WTC11 (cell line): Measurements from ENCODE around the gene PPP4C. TPM values are rescaled to one million over a fixed set of nuclear protein-coding genes. Genes with fewer than 3 reads are reported as not detected.

Source experiments
- AFF4 ChIP-seq: sonication (generic); formaldehyde crosslinking; IDR thresholded peaks from 2 replicates; pipeline ENCODE4 v1.8.1; 2023; ENCODE audit warnings: mild to moderate bottlenecking, missing genetic modification reagents, borderline replicate concordance
- ATF1 ChIP-seq: sonication (generic); formaldehyde crosslinking; IDR thresholded peaks from 2 replicates; pipeline ENCODE4 v1.8.1; 2023; ENCODE audit warnings: mild to moderate bottlenecking, moderate library complexity, missing genetic modification reagents
- CBFB ChIP-seq: sonication (generic); formaldehyde crosslinking; IDR thresholded peaks from 2 replicates; pipeline ENCODE4 v1.8.1; 2022; ENCODE audit warnings: mild to moderate bottlenecking, low read depth, missing genetic modification reagents
- CREB1 ChIP-seq: sonication (generic); formaldehyde crosslinking; IDR thresholded peaks from 2 replicates; pipeline ENCODE4 v1.8.0; 2023; ENCODE audit warnings: mild to moderate bottlenecking, missing genetic modification reagents
- E2F5 ChIP-seq: sonication (generic); formaldehyde crosslinking; IDR thresholded peaks from 2 replicates; pipeline ENCODE4 v1.8.1; 2022; ENCODE audit warnings: mild to moderate bottlenecking, moderate library complexity, missing genetic modification reagents
- FOXK1 ChIP-seq: sonication (generic); formaldehyde crosslinking; IDR thresholded peaks from 2 replicates; pipeline ENCODE4 v1.8.0; 2022; ENCODE audit warnings: mild to moderate bottlenecking, moderate library complexity, missing genetic modification reagents
- FOXP1 ChIP-seq: sonication (generic); formaldehyde crosslinking; IDR thresholded peaks from 2 replicates; pipeline ENCODE4 v1.8.0; 2022; ENCODE audit warnings: missing genetic modification reagents, mild to moderate bottlenecking, moderate library complexity, borderline replicate concordance
- GTF2I ChIP-seq: fragments of 250-450 bp; sonication (Bioruptor Pico); conservative IDR thresholded peaks from 2 replicates; pipeline ENCODE4 v1.4.0; 2021; ENCODE audit warnings: mild to moderate bottlenecking
- MXD4 ChIP-seq: fragments of 250-450 bp; sonication (Bioruptor Pico); IDR thresholded peaks from 2 replicates; pipeline ENCODE4 v1.8.0; 2021; ENCODE audit warnings: mild to moderate bottlenecking, moderate library complexity, borderline replicate concordance
- NFYB ChIP-seq: sonication (generic); formaldehyde crosslinking; conservative IDR thresholded peaks from 2 replicates; pipeline ENCODE4 v1.8.0; 2022; ENCODE audit warnings: low read depth, missing genetic modification reagents
- NR1H2 ChIP-seq: sonication (generic); formaldehyde crosslinking; IDR thresholded peaks from 2 replicates; pipeline ENCODE4 v1.9.0; 2021; ENCODE audit warnings: mild to moderate bottlenecking, moderate library complexity, missing genetic modification reagents
- NR2C2 ChIP-seq: sonication (generic); formaldehyde crosslinking; IDR thresholded peaks from 2 replicates; pipeline ENCODE4 v1.8.0; 2022; ENCODE audit warnings: mild to moderate bottlenecking, missing genetic modification reagents
- OVOL2 ChIP-seq: fragments of 250-450 bp; sonication (Bioruptor Pico); IDR thresholded peaks from 2 replicates; pipeline ENCODE4 v1.9.0; 2021; ENCODE audit warnings: mild to moderate bottlenecking, borderline replicate concordance
- PREB ChIP-seq: sonication (generic); formaldehyde crosslinking; IDR thresholded peaks from 2 replicates; pipeline ENCODE4 v1.8.1; 2022; ENCODE audit warnings: mild to moderate bottlenecking, missing genetic modification reagents, moderate library complexity, borderline replicate concordance
- PRRX2 ChIP-seq: fragments of 250-450 bp; sonication (Bioruptor Pico); IDR thresholded peaks from 2 replicates; pipeline ENCODE4 v1.8.0; 2021; ENCODE audit warnings: mild to moderate bottlenecking
- RELA ChIP-seq: sonication (generic); formaldehyde crosslinking; IDR thresholded peaks from 2 replicates; pipeline ENCODE4 v1.8.1; 2022; ENCODE audit warnings: missing genetic modification reagents, mild to moderate bottlenecking, borderline replicate concordance
- SMAD3 ChIP-seq: sonication (generic); formaldehyde crosslinking; IDR thresholded peaks from 2 replicates; pipeline ENCODE4 v1.8.0; 2022; ENCODE audit warnings: missing genetic modification reagents, mild to moderate bottlenecking, borderline replicate concordance
- SOX15 ChIP-seq: fragments of 250-450 bp; sonication (Bioruptor Pico); IDR thresholded peaks from 2 replicates; pipeline ENCODE4 v1.9.0; 2021; ENCODE audit warnings: mild to moderate bottlenecking
- TP53 ChIP-seq: sonication (generic); formaldehyde crosslinking; IDR thresholded peaks from 2 replicates; pipeline ENCODE4 v1.8.1; 2023; ENCODE audit warnings: mild to moderate bottlenecking, missing genetic modification reagents
- ZNF138 ChIP-seq: sonication (generic); formaldehyde crosslinking; conservative IDR thresholded peaks from 2 replicates; pipeline ENCODE4 v1.8.1; 2022; ENCODE audit warnings: mild to moderate bottlenecking, moderate library complexity, missing genetic modification reagents
- ZNF219 ChIP-seq: sonication (generic); formaldehyde crosslinking; IDR thresholded peaks from 2 replicates; pipeline ENCODE4 v1.8.0; 2023; ENCODE audit warnings: missing genetic modification reagents, mild to moderate bottlenecking, borderline replicate concordance
- ZNF671 ChIP-seq: fragments of 250-450 bp; sonication (Bioruptor Pico); IDR thresholded peaks from 2 replicates; pipeline ENCODE4 v1.8.0; 2021; ENCODE audit warnings: mild to moderate bottlenecking
- total RNA-seq: library from RNA; stranded (reverse); gene quantifications from 3 replicates; pipeline ENCODE4 v1.2.3, GENCODE V29; 2021
- TF ChIP-seq, protein P1 (sequence below): sonication (generic); formaldehyde crosslinking; IDR thresholded peaks from 2 replicates; pipeline ENCODE4 v1.8.0; 2022; ENCODE audit warnings: missing genetic modification reagents
- TF ChIP-seq, protein P2 (sequence below): sonication (generic); formaldehyde crosslinking; IDR thresholded peaks from 2 replicates; pipeline ENCODE4 v1.8.1; 2023; ENCODE audit warnings: mild to moderate bottlenecking, missing genetic modification reagents
- TF ChIP-seq, protein P3 (sequence below): fragments of 250-450 bp; sonication (Bioruptor Pico); IDR thresholded peaks from 2 replicates; pipeline ENCODE4 v1.9.0; 2021; ENCODE audit warnings: mild to moderate bottlenecking
- TF ChIP-seq, protein P4 (sequence below): sonication (generic); formaldehyde crosslinking; IDR thresholded peaks from 2 replicates; pipeline ENCODE4 v1.8.0; 2023; ENCODE audit warnings: mild to moderate bottlenecking, missing genetic modification reagents

The PPP4C gene
- total RNA-seq, 1 experiment from 2014 or later, result 164 TPM

DNA sequence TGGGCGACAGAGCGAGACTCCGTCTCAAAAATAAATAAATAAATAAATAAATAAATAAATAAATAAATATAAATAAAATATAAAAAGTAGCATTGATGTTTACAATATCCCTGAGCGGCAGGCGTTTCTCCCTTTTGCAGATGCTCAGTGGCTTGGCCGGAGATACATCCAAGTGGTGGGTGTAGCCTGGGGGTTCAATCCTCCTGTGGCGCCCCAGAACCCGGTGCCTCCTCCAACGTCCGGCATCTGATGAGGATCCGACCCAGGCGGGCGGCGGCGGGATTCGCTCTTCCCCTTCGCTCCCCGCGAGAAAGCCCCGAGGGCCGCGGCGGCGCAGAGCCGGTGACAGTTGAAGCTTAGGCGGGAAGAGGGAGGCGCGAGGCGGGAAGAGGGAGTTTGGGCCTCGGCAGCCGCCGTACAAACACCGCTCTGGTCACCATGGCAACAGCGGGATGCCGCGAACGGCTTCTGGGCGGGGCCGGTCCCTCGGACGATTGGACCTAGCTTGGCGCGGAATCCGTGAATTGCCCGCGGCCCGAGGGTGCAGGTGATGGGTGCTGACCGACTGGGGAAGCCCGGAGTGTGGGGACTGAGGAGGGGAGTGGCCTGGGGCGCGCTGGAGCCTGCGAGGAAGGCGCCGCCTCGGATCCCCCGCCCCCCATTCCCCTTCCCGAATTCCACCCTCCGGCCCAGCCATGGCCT lies 23.0 kb upstream of the PPP4C start (continued):
- TF ChIP-seq AFF4 (CRISPR knock-in tag), result no peak
- no peak for TF ChIP-seq MXD4 (CRISPR knock-in tag)
- no peak for TF ChIP-seq ATF1
- no peak; the same call in 1 of the 2 replicates for TF ChIP-seq RELA
- TF ChIP-seq FOXP1, result peak; percentile 50; the same call in 1 of the 2 replicates
- TF ChIP-seq E2F5, result peak; percentile 100
- no peak for TF ChIP-seq CBFB (CRISPR knock-in tag)
- TF ChIP-seq, protein P1, sequence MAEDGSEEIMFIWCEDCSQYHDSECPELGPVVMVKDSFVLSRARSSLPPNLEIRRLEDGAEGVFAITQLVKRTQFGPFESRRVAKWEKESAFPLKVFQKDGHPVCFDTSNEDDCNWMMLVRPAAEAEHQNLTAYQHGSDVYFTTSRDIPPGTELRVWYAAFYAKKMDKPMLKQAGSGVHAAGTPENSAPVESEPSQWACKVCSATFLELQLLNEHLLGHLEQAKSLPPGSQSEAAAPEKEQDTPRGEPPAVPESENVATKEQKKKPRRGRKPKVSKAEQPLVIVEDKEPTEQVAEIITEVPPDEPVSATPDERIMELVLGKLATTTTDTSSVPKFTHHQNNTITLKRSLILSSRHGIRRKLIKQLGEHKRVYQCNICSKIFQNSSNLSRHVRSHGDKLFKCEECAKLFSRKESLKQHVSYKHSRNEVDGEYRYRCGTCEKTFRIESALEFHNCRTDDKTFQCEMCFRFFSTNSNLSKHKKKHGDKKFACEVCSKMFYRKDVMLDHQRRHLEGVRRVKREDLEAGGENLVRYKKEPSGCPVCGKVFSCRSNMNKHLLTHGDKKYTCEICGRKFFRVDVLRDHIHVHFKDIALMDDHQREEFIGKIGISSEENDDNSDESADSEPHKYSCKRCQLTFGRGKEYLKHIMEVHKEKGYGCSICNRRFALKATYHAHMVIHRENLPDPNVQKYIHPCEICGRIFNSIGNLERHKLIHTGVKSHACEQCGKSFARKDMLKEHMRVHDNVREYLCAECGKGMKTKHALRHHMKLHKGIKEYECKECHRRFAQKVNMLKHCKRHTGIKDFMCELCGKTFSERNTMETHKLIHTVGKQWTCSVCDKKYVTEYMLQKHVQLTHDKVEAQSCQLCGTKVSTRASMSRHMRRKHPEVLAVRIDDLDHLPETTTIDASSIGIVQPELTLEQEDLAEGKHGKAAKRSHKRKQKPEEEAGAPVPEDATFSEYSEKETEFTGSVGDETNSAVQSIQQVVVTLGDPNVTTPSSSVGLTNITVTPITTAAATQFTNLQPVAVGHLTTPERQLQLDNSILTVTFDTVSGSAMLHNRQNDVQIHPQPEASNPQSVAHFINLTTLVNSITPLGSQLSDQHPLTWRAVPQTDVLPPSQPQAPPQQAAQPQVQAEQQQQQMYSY (CRISPR knock-in tag), result no peak
- peak; percentile 82; the same call in 1 of the 2 replicates for TF ChIP-seq PREB (CRISPR knock-in tag)
- peak; percentile 69 for TF ChIP-seq FOXK1 (CRISPR knock-in tag)
- TF ChIP-seq SMAD3 (CRISPR knock-in tag), result peak; percentile 85; the same call in 1 of the 2 replicates
- TF ChIP-seq PRRX2 (CRISPR knock-in tag), result no peak
- no peak for TF ChIP-seq OVOL2
- no peak for TF ChIP-seq ZNF219
- TF ChIP-seq SOX15, result no peak
- no peak for TF ChIP-seq TP53 (CRISPR knock-in tag)
- TF ChIP-seq, protein P2, sequence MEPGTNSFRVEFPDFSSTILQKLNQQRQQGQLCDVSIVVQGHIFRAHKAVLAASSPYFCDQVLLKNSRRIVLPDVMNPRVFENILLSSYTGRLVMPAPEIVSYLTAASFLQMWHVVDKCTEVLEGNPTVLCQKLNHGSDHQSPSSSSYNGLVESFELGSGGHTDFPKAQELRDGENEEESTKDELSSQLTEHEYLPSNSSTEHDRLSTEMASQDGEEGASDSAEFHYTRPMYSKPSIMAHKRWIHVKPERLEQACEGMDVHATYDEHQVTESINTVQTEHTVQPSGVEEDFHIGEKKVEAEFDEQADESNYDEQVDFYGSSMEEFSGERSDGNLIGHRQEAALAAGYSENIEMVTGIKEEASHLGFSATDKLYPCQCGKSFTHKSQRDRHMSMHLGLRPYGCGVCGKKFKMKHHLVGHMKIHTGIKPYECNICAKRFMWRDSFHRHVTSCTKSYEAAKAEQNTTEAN (CRISPR knock-in tag), result no peak
- TF ChIP-seq ZNF671 (CRISPR knock-in tag), result no peak
- peak; percentile 76; the same call in 1 of the 2 replicates for TF ChIP-seq CREB1 (CRISPR knock-in tag)
- no peak for TF ChIP-seq NFYB (CRISPR knock-in tag)
- TF ChIP-seq, protein P3, sequence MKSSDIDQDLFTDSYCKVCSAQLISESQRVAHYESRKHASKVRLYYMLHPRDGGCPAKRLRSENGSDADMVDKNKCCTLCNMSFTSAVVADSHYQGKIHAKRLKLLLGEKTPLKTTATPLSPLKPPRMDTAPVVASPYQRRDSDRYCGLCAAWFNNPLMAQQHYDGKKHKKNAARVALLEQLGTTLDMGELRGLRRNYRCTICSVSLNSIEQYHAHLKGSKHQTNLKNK (CRISPR knock-in tag), result no peak
- TF ChIP-seq, protein P4, sequence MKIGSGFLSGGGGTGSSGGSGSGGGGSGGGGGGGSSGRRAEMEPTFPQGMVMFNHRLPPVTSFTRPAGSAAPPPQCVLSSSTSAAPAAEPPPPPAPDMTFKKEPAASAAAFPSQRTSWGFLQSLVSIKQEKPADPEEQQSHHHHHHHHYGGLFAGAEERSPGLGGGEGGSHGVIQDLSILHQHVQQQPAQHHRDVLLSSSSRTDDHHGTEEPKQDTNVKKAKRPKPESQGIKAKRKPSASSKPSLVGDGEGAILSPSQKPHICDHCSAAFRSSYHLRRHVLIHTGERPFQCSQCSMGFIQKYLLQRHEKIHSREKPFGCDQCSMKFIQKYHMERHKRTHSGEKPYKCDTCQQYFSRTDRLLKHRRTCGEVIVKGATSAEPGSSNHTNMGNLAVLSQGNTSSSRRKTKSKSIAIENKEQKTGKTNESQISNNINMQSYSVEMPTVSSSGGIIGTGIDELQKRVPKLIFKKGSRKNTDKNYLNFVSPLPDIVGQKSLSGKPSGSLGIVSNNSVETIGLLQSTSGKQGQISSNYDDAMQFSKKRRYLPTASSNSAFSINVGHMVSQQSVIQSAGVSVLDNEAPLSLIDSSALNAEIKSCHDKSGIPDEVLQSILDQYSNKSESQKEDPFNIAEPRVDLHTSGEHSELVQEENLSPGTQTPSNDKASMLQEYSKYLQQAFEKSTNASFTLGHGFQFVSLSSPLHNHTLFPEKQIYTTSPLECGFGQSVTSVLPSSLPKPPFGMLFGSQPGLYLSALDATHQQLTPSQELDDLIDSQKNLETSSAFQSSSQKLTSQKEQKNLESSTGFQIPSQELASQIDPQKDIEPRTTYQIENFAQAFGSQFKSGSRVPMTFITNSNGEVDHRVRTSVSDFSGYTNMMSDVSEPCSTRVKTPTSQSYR (CRISPR knock-in tag), result no peak
- TF ChIP-seq NR2C2 (CRISPR knock-in tag), result no peak
- TF ChIP-seq ZNF138, result no peak
- TF ChIP-seq NR1H2 (CRISPR knock-in tag), result no peak
- TF ChIP-seq GTF2I (CRISPR knock-in tag), result no peak
